ENCODE data around the gene GDA. TPM values are rescaled to one million over a fixed set of nuclear protein-coding genes. Genes with fewer than 3 reads are reported as not detected.

GDA gene
- total RNA-seq, 1 experiment from 2014 or later = 142 TPM

DNA sequence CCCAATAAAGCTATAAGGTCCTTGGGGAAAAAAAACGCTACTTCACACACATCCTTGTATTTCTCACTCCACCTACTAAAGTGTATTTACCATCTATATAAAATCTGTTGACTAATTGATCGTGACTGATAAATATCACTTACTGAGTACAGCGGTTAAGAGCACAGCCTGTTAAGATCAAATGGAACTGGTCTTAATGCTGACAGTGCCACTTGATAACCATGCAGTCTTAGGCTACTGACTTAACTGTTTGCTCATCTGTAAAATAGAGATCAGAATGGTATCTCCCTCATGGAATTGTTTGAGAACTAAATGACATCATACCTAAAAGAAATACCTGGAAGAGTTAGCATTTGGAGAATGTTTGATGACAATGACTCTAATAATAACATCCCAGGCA is 148.3 kb downstream of the GDA start:
- no peak for DNase-seq
- H3F3A ChIP-seq (ENCODE audit: insufficient read depth, low read depth) = peaks cover 14% of the 10 kb centered on the region; the same call in 1 of the 2 replicates
- peaks cover 23% of the 10 kb centered on the region for H3K4me1 ChIP-seq (replicated peaks; ENCODE audit: insufficient read depth)
- no peaks in the 10 kb centered on the region for H3K27me3 ChIP-seq (ENCODE audit: insufficient read depth, low read depth)
- H2AFZ ChIP-seq = no peak overlapping the region
- no peaks in the 10 kb centered on the region for H3K79me2 ChIP-seq (ENCODE audit: low read depth)
- H3K9me3 ChIP-seq (ENCODE audit: insufficient read depth, low read depth) = no peaks in the 10 kb centered on the region
- BruUV-seq (replicated peaks) = no TSS peak
- H4K20me1 ChIP-seq (ENCODE audit: insufficient read depth) = no peaks in the 10 kb centered on the region
- H3K4me2 ChIP-seq = no peak overlapping the region
- H3K36me3 ChIP-seq (ENCODE audit: low read depth) = no peaks in the 10 kb centered on the region
- ChIA-PET POLR2A (ENCODE audit: unreplicated experiment) (no interaction called here), CTCF (no interaction called here)
- H3K4me3 ChIP-seq = no peak overlapping the region
- H3K9me2 ChIP-seq (ENCODE audit: insufficient read depth) = no peaks in the 10 kb centered on the region
- intact Hi-C loops (cut with micrococcal nuclease; ENCODE audit: unreplicated experiment) = no loop called here
- H3K27ac ChIP-seq = no peak overlapping the region
- TF ChIP-seq, protein P1, sequence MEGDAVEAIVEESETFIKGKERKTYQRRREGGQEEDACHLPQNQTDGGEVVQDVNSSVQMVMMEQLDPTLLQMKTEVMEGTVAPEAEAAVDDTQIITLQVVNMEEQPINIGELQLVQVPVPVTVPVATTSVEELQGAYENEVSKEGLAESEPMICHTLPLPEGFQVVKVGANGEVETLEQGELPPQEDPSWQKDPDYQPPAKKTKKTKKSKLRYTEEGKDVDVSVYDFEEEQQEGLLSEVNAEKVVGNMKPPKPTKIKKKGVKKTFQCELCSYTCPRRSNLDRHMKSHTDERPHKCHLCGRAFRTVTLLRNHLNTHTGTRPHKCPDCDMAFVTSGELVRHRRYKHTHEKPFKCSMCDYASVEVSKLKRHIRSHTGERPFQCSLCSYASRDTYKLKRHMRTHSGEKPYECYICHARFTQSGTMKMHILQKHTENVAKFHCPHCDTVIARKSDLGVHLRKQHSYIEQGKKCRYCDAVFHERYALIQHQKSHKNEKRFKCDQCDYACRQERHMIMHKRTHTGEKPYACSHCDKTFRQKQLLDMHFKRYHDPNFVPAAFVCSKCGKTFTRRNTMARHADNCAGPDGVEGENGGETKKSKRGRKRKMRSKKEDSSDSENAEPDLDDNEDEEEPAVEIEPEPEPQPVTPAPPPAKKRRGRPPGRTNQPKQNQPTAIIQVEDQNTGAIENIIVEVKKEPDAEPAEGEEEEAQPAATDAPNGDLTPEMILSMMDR (conservative IDR thresholded peaks at IDR 0.05) = no peak
- TF ChIP-seq EZH2 (IDR thresholded peaks at IDR 0.05; ENCODE audit: low read depth) = no peak

DNA sequence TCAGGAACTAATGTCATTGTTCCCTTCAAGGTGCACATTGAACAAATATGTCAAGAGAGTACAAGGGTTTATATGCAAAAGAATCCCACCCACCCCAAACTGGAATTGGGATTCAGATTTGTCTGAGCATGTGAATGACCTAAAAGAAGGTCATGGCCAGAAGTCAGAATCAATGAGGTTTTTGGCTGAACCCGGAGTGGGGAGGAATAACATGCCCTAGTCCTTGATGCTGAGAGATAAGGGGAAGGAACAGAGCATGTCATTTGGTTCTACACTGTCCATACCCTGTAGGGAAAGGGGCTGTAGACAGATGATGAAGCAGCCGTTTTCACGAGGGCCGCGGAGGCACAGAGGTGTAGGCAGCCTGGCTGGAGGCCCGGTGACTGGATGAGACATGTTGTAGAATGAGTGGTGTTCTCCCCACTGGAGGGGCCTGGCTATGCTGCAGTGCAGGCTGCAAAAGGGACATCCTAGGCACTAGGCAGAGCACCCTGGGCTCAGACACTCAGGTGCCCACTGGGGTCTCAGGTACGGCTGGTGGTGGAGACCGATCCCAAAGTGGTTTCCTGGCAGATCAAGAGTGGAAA is 149.9 kb downstream of the GDA start:
- Histone ChIP-seq H3K27ac (no peak overlapping the region), H3F3A (ENCODE audit: insufficient read depth, low read depth) (0 out of 2 replicates have a peak, but pooled peaks cover 11% of the 10 kb centered on the region), H3K4me3 (no peak overlapping the region), H4K20me1 (ENCODE audit: insufficient read depth) (no peaks in the 10 kb centered on the region), H3K27me3 (ENCODE audit: insufficient read depth, low read depth) (no peaks in the 10 kb centered on the region), H3K9me3 (ENCODE audit: insufficient read depth, low read depth) (no peaks in the 10 kb centered on the region), H3K9me2 (ENCODE audit: insufficient read depth) (no peaks in the 10 kb centered on the region), H3K4me1 (replicated peaks; ENCODE audit: insufficient read depth) (peaks cover 12% of the 10 kb centered on the region), H3K79me2 (ENCODE audit: low read depth) (no peaks in the 10 kb centered on the region), H3K4me2 (no peak overlapping the region), H2AFZ (no peak overlapping the region), H3K36me3 (ENCODE audit: low read depth) (no peaks in the 10 kb centered on the region)
- CTCF ChIA-PET = no interaction called here
- BruUV-seq (replicated peaks) = no TSS peak
- no peak for DNase-seq
- intact Hi-C loops (cut with micrococcal nuclease; ENCODE audit: unreplicated experiment) = no loop called here
- no peak for TF ChIP-seq EZH2 (IDR thresholded peaks at IDR 0.05; ENCODE audit: low read depth)
- TF ChIP-seq, protein P1 (conservative IDR thresholded peaks at IDR 0.05) = no peak
- POLR2A ChIA-PET (ENCODE audit: unreplicated experiment) = no interaction called here

DNA sequence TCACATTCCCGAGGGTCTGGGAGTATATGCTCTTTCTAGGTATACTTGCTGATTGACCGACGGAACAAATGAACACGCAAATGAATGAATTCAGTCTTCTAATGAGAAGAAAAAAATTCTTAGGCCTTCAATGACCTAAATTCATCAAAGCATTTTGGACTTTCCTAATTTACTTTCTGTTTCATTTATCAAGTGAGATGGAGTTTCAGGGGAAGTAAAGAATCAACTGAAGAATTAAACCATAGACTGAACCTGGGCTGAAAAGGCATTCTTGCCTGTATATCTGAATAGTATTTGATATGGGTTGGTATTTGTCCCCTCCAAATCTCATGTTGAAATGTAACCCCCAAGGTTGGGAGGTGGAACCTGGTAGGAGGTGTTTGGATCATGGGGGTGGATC is 151.6 kb downstream of the GDA start:
- no peak for TF ChIP-seq EZH2 (IDR thresholded peaks at IDR 0.05; ENCODE audit: low read depth)
- TF ChIP-seq, protein P1 (conservative IDR thresholded peaks at IDR 0.05) = no peak
- intact Hi-C loops (cut with micrococcal nuclease; ENCODE audit: unreplicated experiment) = no loop called here
- Histone ChIP-seq H3K36me3 (ENCODE audit: low read depth) (no peaks in the 10 kb centered on the region), H4K20me1 (ENCODE audit: insufficient read depth) (no peaks in the 10 kb centered on the region), H3K9me2 (ENCODE audit: insufficient read depth) (no peaks in the 10 kb centered on the region), H2AFZ (no peak overlapping the region; the same call in 1 of the 2 replicates), H3K9me3 (ENCODE audit: insufficient read depth, low read depth) (no peaks in the 10 kb centered on the region), H3K4me2 (no peak overlapping the region), H3K27me3 (ENCODE audit: insufficient read depth, low read depth) (no peaks in the 10 kb centered on the region), H3K4me3 (no peak overlapping the region), H3F3A (ENCODE audit: insufficient read depth, low read depth) (no peaks in the 10 kb centered on the region), H3K79me2 (ENCODE audit: low read depth) (no peaks in the 10 kb centered on the region), H3K27ac (no peak overlapping the region), H3K4me1 (replicated peaks; ENCODE audit: insufficient read depth) (no peaks in the 10 kb centered on the region)
- POLR2A ChIA-PET (ENCODE audit: unreplicated experiment) = no interaction called here
- DNase-seq = no peak
- no TSS peak for BruUV-seq (replicated peaks)
- CTCF ChIA-PET = no interaction called here

Other genes with a start within 250 kb of the GDA start
- gene ABHD17B, start 238.2 kb upstream of the GDA start, total RNA-seq (2021) = 21.9 and 22.8 TPM in 2 replicates
- gene C9orf85, start 237.8 kb upstream of the GDA start, total RNA-seq (2021) = 16.8 and 19.0 TPM in 2 replicates
- gene C9orf57, start 88.8 kb upstream of the GDA start, total RNA-seq (2021) = not detected in 2 replicates
- 217 and 227 TPM in 2 replicates for gene ZFAND5, start 215.8 kb downstream of the GDA start, total RNA-seq (2021)